Neural cell (in vitro differentiated cells): ENCODE data around the gene PARD3B. TPM values are rescaled to one million over a fixed set of nuclear protein-coding genes. Genes with fewer than 3 reads are reported as not detected.

ENCODE experiments used
- H2AFZ ChIP-seq: fragments of 200-600, 300-800 bp; sonication (generic), shearing (Covaris generic); 2 replicates; pipeline ENCODE4 v1.6.0; 2014; ENCODE audit warnings: low read depth, mild to moderate bottlenecking, antibody characterized with exemption, low read length, moderate library complexity
- H3F3A ChIP-seq: fragments of 200-600 bp; shearing (Covaris generic); 2 replicates; pipeline ENCODE4 v1.6.1; 2016; ENCODE audit warnings: mild to moderate bottlenecking, moderate library complexity, mixed read lengths, antibody characterized with exemption, low read length; ENCODE audit not compliant: insufficient read depth, poor library complexity, severe bottlenecking
- H3K27ac ChIP-seq: fragments of 200-600, 300-800 bp; sonication (generic), shearing (Covaris generic); 2 replicates; pipeline ENCODE4 v1.5.1; 2014; ENCODE audit warnings: mild to moderate bottlenecking, low read length, moderate library complexity
- H3K27me3 ChIP-seq: fragments of 300-800, 200-600 bp; sonication (generic), shearing (Covaris generic); 2 replicates; pipeline ENCODE4 v1.6.0; 2014; ENCODE audit warnings: mild to moderate bottlenecking, low read depth, low read length, moderate library complexity; ENCODE audit not compliant: insufficient read depth
- H3K36me3 ChIP-seq: fragments of 300-800, 200-600 bp; sonication (generic), shearing (Covaris generic); 2 replicates; pipeline ENCODE4 v1.5.1; 2014; ENCODE audit warnings: mild to moderate bottlenecking, antibody characterized with exemption, low read length, moderate library complexity; ENCODE audit not compliant: insufficient read depth
- H3K4me2 ChIP-seq: fragments of 300-800, 200-600 bp; sonication (generic), shearing (Covaris generic); 2 replicates; pipeline ENCODE4 v1.6.0; 2014; ENCODE audit warnings: mild to moderate bottlenecking, low read length
- H3K4me3 ChIP-seq: fragments of 300-800, 200-600 bp; sonication (generic), shearing (Covaris generic); 2 replicates; pipeline ENCODE4 v1.5.1; 2014; ENCODE audit warnings: mild to moderate bottlenecking, low read length, moderate library complexity
- H3K79me2 ChIP-seq: fragments of 200-600 bp; shearing (Covaris generic); replicated peaks from 2 replicates; pipeline ENCODE4 v1.6.0; 2014; ENCODE audit warnings: mild to moderate bottlenecking, low read length, moderate library complexity; ENCODE audit not compliant: insufficient read depth
- H3K9ac ChIP-seq: fragments of 300-800, 200-600 bp; sonication (generic), shearing (Covaris generic); 2 replicates; pipeline ENCODE4 v1.6.1; 2016; ENCODE audit warnings: mild to moderate bottlenecking, low read length, mixed read lengths
- H3K9me2 ChIP-seq: fragments of 200-600 bp; shearing (Covaris generic); 2 replicates; pipeline ENCODE4 v1.6.1; 2016; ENCODE audit warnings: mild to moderate bottlenecking, low read length, mixed read lengths; ENCODE audit not compliant: insufficient read depth
- H3K9me3 ChIP-seq: fragments of 200-600, 300-800 bp; sonication (generic), shearing (Covaris generic); 2 replicates; pipeline ENCODE4 v1.6.1; 2016; ENCODE audit warnings: mild to moderate bottlenecking, mixed run types, low read length, moderate library complexity, mixed read lengths
- H4K20me1 ChIP-seq: fragments of 200-600 bp; shearing (Covaris generic); 2 replicates; pipeline ENCODE4 v1.6.1; 2016; ENCODE audit warnings: mild to moderate bottlenecking, mixed run types; ENCODE audit not compliant: insufficient read depth
- CTCF ChIP-seq: fragments of 450-650 bp; IDR thresholded peaks from 2 replicates; pipeline ENCODE4 v1.5.1; 2014; ENCODE audit warnings: antibody characterized with exemption, mild to moderate bottlenecking, moderate library complexity; ENCODE audit not compliant: poor library complexity, severe bottlenecking
- EP300 ChIP-seq: fragments of 450-650 bp; conservative IDR thresholded peaks from 2 replicates; pipeline ENCODE4 v1.6.1; 2014; ENCODE audit warnings: antibody characterized with exemption, mild to moderate bottlenecking, moderate library complexity; ENCODE audit not compliant: poor library complexity, severe bottlenecking
- EZH2 ChIP-seq: fragments of 200-600, 300-800 bp; shearing (Covaris generic), sonication (generic); IDR thresholded peaks from 2 replicates; pipeline ENCODE4 v1.6.1; 2014; ENCODE audit warnings: antibody characterized with exemption, low read length, borderline replicate concordance, mild to moderate bottlenecking; ENCODE audit not compliant: insufficient read depth, poor library complexity, severe bottlenecking
- MXI1 ChIP-seq: fragments of 450-650 bp; conservative IDR thresholded peaks from 2 replicates; pipeline ENCODE4 v1.6.1; 2014; ENCODE audit warnings: antibody characterized with exemption, mild to moderate bottlenecking; ENCODE audit not compliant: poor library complexity, severe bottlenecking
- POLR2AphosphoS5 ChIP-seq: IDR thresholded peaks from 2 replicates; pipeline ENCODE4 v1.6.1; 2012
- RAD21 ChIP-seq: fragments of 450-650 bp; conservative IDR thresholded peaks from 2 replicates; pipeline ENCODE4 v1.6.1; 2014; ENCODE audit warnings: antibody characterized with exemption, mild to moderate bottlenecking, moderate library complexity
- REST ChIP-seq: IDR thresholded peaks from 2 replicates; pipeline ENCODE4 v1.6.1; 2012; ENCODE audit warnings: borderline replicate concordance
- SMC3 ChIP-seq: fragments of 450-650 bp; conservative IDR thresholded peaks from 2 replicates; pipeline ENCODE4 v1.6.1; 2014; ENCODE audit warnings: antibody characterized with exemption, mild to moderate bottlenecking, moderate library complexity; ENCODE audit not compliant: poor library complexity
- TAF1 ChIP-seq: IDR thresholded peaks from 2 replicates; pipeline ENCODE4 v1.6.1; 2012; ENCODE audit warnings: low read depth
- polyA plus RNA-seq: library from polyadenylated mRNA; depleted of rRNA; stranded (reverse); fragments of >200 nt; gene quantifications from 2 replicates; pipeline ENCODE4 v1.2.3, GENCODE V29; 2014

The PARD3B gene
- polyA plus RNA-seq, 1 donor from 2014 or later: 0.54 TPM

- Histone ChIP-seq H3K9ac (no peak overlapping the region), H3F3A (no peaks in the 10 kb centered on the region), H4K20me1 (no peaks in the 10 kb centered on the region), H3K27me3 (no peaks in the 10 kb centered on the region), H3K9me2 (no peaks in the 10 kb centered on the region), H3K4me2 (no peak overlapping the region), H3K4me3 (no peak overlapping the region), H3K36me3 (no peaks in the 10 kb centered on the region), H2AFZ (no peak overlapping the region), H3K9me3 (no peaks in the 10 kb centered on the region), H3K27ac (no peak overlapping the region), H3K79me2 (no peaks in the 10 kb centered on the region)
- no peak for TF ChIP-seq SMC3
- no peak for TF ChIP-seq EP300
- no peak for TF ChIP-seq CTCF
- TF ChIP-seq RAD21: no peak
- no peak for TF ChIP-seq EZH2
- TF ChIP-seq REST: no peak
- TF ChIP-seq TAF1: no peak
- no peak for TF ChIP-seq POLR2AphosphoS5
- no peak for TF ChIP-seq MXI1
These were observed 249.3 kb downstream of the PARD3B start for GRCh38 chr2:204794624-204795023.

GRCh38 chr2:204795156-204795555 is 249.9 kb downstream of the PARD3B start:
- Histone ChIP-seq H3K27me3 (no peaks in the 10 kb centered on the region), H3K9me2 (no peaks in the 10 kb centered on the region), H3K79me2 (no peaks in the 10 kb centered on the region), H3K36me3 (no peaks in the 10 kb centered on the region), H3K4me3 (no peak overlapping the region), H2AFZ (no peak overlapping the region), H3K4me2 (no peak overlapping the region), H3K9ac (no peak overlapping the region), H3K27ac (no peak overlapping the region), H4K20me1 (no peaks in the 10 kb centered on the region), H3K9me3 (no peaks in the 10 kb centered on the region), H3F3A (no peaks in the 10 kb centered on the region)
- TF ChIP-seq EP300: no peak

GRCh38 chr2:204796581-204796980 is 251.3 kb downstream of the PARD3B start:
- Histone ChIP-seq H2AFZ (no peak overlapping the region), H3K9ac (no peak overlapping the region), H3K27ac (no peak overlapping the region), H3K9me3 (no peaks in the 10 kb centered on the region), H3K4me2 (no peak overlapping the region), H3K27me3 (no peaks in the 10 kb centered on the region), H3F3A (no peaks in the 10 kb centered on the region), H3K36me3 (no peaks in the 10 kb centered on the region), H3K9me2 (no peaks in the 10 kb centered on the region), H4K20me1 (no peaks in the 10 kb centered on the region), H3K79me2 (no peaks in the 10 kb centered on the region), H3K4me3 (no peak overlapping the region)
- TF ChIP-seq TAF1: no peak
- TF ChIP-seq RAD21: no peak
- TF ChIP-seq CTCF: no peak
- no peak for TF ChIP-seq SMC3
- no peak for TF ChIP-seq POLR2AphosphoS5
- TF ChIP-seq MXI1: no peak
